ENCODE data around the gene MISP3.
"Not testable (repeated sequence)": the region's sequence is repeated elsewhere in the genome, so short reads cannot be mapped to it uniquely, and the experiment has no call there.

The MISP3 gene

GRCh38 chr19:14072535-14073260, at the start of gene MISP3:
Gene MISP3 (plus strand): TSS chr19:14072786. CDS start chr19:14073310, 524 bp downstream.
- DNase-seq = peak; percentile 36

GRCh38 chr19:14023404-14024235, 49.0 kb upstream of the MISP3 start:
- DNase-seq = peak; percentile 24

GRCh38 chr19:14026652-14027192, 45.9 kb upstream of the MISP3 start:
- not testable (repeated sequence) for DNase-seq

GRCh38 chr19:14027856-14028450, 44.6 kb upstream of the MISP3 start, which contains the start of gene RLN3:
Gene RLN3 (plus strand): TSS chr19:14028148. CDS start chr19:14028205, 57 bp downstream.
- no peak for DNase-seq

GRCh38 chr19:14028901-14029300, 43.7 kb upstream of the MISP3 start:
- DNase-seq = no peak

GRCh38 chr19:14030997-14031718, 41.4 kb upstream of the MISP3 start:
- DNase-seq = peak; percentile 90

DNA sequence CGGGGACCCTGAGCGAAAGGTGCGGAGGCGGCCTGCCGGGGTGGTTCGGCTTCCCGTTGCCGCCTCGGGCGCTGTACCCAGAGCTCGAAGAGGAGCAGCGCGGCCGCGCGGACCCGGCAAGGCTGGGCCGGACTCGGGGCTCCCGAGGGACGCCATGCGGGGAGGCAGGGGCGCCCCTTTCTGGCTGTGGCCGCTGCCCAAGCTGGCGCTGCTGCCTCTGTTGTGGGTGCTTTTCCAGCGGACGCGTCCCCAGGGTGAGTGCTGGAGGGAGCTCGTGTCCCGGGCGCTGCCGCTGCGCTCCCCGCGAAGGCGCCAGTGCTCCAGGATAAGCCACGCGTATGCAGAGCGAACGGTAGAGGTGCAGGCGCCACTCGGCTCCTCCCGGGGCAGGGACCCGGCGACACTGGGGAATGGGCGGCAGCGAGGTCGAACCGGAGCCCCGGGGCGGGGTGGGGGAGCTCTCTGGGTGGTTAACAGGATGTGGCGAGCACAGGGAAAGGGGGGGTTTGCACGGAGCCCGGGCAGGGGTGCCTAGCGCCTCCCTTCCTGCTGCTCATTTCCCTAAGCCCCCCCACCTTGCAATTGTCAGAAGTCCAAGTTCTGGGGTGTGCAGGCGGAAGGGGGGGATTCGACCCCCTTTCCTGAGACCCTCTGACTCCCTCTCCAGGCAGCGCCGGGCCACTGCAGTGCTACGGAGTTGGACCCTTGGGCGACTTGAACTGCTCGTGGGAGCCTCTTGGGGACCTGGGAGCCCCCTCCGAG, 40.7 kb upstream of the MISP3 start, which contains the start of gene IL27RA:
IL27RA (plus strand) TSS at position 44 of the 762 bp plus-strand sequence; CDS start at position 155, 111 bp downstream.
- peak; percentile 87 for DNase-seq

DNA sequence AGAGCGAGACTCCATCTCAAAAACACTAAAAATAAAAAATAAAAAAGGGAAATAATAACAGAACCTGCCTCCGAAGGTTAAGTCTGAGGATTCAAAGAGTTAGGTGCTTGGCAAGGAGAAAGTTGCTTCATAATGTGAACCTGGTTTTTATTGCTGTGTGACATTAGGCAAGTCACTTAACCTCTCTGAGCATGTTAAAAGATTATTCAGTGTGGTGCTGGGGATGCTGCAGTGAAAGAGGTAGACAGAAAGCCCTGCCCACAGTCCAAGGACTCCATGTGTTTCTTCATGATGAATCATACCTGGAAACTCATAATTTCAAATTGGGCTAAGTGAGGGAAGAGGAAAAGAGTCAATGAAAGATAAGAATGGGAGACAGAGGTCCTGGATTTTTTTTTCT, 38.6 kb upstream of the MISP3 start:
- DNase-seq = no peak

DNA sequence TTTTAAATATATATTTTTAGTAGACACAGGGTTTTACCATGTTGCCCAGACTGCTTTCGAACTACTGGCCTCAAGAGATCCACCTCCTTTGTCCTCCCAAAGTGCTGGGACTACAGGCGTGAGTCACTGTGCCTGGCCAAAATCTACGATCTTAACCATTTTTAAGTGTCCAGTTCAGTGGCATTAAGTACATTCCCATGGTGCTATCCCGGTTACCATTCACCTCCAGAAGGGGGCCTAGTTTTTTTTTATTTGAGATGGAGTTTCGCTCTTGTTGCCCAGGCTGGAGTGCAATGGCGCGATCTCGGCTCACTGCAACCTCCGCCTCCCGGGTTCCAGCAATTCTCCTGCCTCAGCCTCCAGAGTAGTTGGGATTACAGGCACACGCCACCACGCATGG, 37.4 kb upstream of the MISP3 start:
- DNase-seq = not testable (repeated sequence)

GRCh38 chr19:14035706-14036105, 36.9 kb upstream of the MISP3 start:
- DNase-seq = no peak

DNA sequence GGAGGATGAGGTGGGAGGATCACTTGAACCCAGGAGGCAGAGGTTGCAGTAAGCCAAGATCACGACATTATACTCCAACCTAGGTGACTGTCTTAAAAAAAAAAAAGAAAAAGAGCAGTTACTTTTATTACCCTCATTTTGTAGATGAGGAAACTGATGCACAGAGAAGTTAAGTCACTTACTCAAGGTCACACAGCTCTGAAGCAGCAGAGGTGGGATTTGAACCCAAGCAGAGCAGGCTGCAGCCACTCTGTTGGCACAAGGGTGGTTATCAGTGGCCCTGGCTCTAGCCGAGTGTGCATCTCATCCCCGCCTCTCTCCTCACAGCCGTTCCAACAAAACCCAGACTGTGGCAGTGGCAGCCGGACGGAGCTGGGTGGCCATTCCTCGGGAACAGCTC, 33.4 kb upstream of the MISP3 start:
- no peak for DNase-seq

GRCh38 chr19:14042659-14043608, 29.7 kb upstream of the MISP3 start:
- DNase-seq = peak; percentile 75

DNA sequence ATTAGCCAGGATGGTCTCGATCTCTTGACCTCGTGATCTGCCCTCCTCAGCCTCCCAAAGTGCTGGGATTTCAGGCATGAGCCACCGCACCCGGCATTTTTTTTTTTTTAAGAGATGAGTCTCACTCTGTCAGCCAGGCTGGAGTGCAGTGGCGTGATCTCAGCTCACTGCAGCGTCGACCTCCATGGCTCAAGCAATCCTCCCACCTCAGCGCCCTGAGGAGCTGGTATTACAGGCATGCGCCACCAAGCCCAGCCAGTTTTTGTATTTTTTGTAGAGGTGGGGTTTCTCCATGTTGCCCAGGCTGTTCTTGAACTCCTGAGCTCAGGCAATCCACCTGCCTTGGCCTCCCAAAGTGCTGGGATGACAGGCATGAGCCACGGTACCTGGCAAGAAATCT, 24.7 kb upstream of the MISP3 start:
- DNase-seq = not testable (repeated sequence)

- peak; percentile 80 for DNase-seq
Measured at GRCh38 chr19:14048443-14049153, 24.0 kb upstream of the MISP3 start.

DNA sequence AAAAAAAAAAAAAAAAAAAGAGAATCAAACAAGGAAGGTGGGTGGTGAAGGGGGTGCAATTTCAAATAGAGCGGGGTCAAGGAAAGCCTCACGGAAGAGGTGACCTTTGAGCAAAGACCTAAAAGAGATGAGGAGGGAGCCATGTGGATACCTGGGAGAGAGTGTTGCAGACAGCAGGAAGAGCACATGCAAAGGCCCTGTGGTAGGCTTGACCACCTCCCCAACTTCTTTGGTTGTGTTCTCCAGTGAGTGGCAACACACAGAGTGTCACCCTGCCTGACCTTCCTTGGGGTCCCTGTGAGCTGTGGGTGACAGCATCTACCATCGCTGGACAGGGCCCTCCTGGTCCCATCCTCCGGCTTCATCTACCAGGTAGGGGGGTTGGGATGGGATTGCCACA, 22.1 kb upstream of the MISP3 start:
- no peak for DNase-seq

GRCh38 chr19:14050961-14051360, 21.6 kb upstream of the MISP3 start:
- DNase-seq = not testable (repeated sequence)

GRCh38 chr19:14051980-14052379, 20.6 kb upstream of the MISP3 start:
- DNase-seq = no peak

- no peak for DNase-seq
Measured at GRCh38 chr19:14052470-14052869, 20.1 kb upstream of the MISP3 start.

DNA sequence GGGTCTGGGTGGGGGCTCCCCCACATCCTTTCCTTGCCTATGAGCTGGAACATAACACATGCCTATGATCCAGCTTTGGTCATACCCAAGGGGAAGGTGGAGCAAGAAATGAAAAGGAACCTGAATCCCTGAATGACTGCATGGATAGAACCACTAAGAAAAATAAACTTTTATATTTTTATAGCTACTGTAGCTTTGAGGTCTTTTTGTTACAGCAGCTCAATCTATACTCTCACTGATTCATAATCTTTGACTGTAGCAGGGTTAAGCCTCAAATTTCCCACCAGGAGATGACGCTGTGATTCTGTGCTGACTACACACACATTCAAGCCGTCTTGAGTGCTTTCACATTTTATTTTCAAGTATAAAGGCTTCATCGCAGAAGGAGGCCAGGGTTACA, 19.6 kb upstream of the MISP3 start:
- DNase-seq = no peak

DNA sequence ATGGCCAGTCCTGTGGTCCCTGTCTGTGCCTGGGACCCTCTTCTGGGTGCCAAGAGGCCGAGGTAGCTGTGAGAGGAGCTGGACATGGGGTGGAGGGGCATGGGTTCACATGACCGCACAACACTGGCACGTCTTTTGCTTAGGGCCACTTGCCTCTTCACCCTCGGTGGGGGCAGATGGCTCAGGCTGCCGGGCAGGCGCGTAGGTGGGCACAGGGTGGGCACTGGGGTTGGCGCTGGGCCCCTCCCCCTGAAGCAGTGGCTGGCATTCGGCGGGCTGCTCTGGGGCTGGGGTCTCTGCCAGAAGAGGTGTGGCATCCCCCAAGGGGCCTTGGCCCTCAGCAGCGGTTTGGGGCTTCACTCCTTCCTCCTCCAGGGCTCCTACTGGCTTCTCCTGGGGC, 19.1 kb upstream of the MISP3 start:
- DNase-seq = no peak
